ENCODE results near the gene LZTR1.

LZTR1 gene

GRCh38 chr22:20951151-20951931, 30.8 kb upstream of the LZTR1 start:
- no peak for DNase-seq

GRCh38 chr22:20951932-20952380, 30.1 kb upstream of the LZTR1 start:
- DNase-seq: no peak

GRCh38 chr22:20952544-20953341, 29.4 kb upstream of the LZTR1 start:
- DNase-seq: peak; percentile 81 to 93

GRCh38 chr22:20953342-20953608, 28.8 kb upstream of the LZTR1 start:
- no peak for DNase-seq

- no peak for DNase-seq
Measured at GRCh38 chr22:20953668-20954500, 28.2 kb upstream of the LZTR1 start.

GRCh38 chr22:20955548-20955947, 26.5 kb upstream of the LZTR1 start:
- DNase-seq: no peak

- DNase-seq: no peak
Measured at GRCh38 chr22:20956258-20957101, 25.6 kb upstream of the LZTR1 start.

GRCh38 chr22:20957102-20957682, 24.9 kb upstream of the LZTR1 start:
- no peak for DNase-seq

- DNase-seq: peak; percentile 21 to 63
Measured at GRCh38 chr22:20957683-20958431, 24.2 kb upstream of the LZTR1 start.

GRCh38 chr22:20959578-20960461, 22.3 kb upstream of the LZTR1 start:
- DNase-seq: no peak

GRCh38 chr22:20960609-20961008, 21.5 kb upstream of the LZTR1 start:
- DNase-seq: no peak

GRCh38 chr22:20962491-20962945, 19.6 kb upstream of the LZTR1 start:
- no peak for DNase-seq

- no peak for DNase-seq
Measured at GRCh38 chr22:20963201-20964052, 18.7 kb upstream of the LZTR1 start.

- no peak for DNase-seq
Measured at GRCh38 chr22:20964090-20964798, 17.9 kb upstream of the LZTR1 start.

- no peak for DNase-seq
Measured at GRCh38 chr22:20964799-20965103, 17.3 kb upstream of the LZTR1 start.

- no peak for DNase-seq
Measured at GRCh38 chr22:20965104-20965887, 16.8 kb upstream of the LZTR1 start.

- no peak for DNase-seq
Measured at GRCh38 chr22:20965888-20966855, 15.9 kb upstream of the LZTR1 start.

Measured in NCI-H524 (cell line).